Ishikawa (cell line): ENCODE data around the gene TEP1.

Experiments
- CEBPB ChIP-seq: IDR thresholded peaks from 2 replicates; pipeline ENCODE4 v1.6.1; 2012
- CREB1 ChIP-seq: IDR thresholded peaks from 2 replicates; pipeline ENCODE4 v1.6.1; 2012; ENCODE audit warnings: low read depth
- EGR1 ChIP-seq: IDR thresholded peaks from 2 replicates; pipeline ENCODE4 v1.6.1; 2012
- EP300 ChIP-seq: IDR thresholded peaks from 2 replicates; pipeline ENCODE4 v1.6.1; 2012; ENCODE audit warnings: borderline replicate concordance
- FOXM1 ChIP-seq: IDR thresholded peaks from 2 replicates; pipeline ENCODE4 v1.6.1; 2012; ENCODE audit warnings: low read depth, borderline replicate concordance
- NFIC ChIP-seq: IDR thresholded peaks from 2 replicates; pipeline ENCODE4 v1.6.1; 2012
- RAD21 ChIP-seq: IDR thresholded peaks from 2 replicates; pipeline ENCODE4 v1.6.1; 2012; ENCODE audit warnings: low read depth
- TAF1 ChIP-seq: IDR thresholded peaks from 2 replicates; pipeline ENCODE4 v1.6.1; 2012; ENCODE audit warnings: low read depth, mild to moderate bottlenecking
- TCF12 ChIP-seq: IDR thresholded peaks from 2 replicates; pipeline ENCODE4 v1.6.1; 2012; ENCODE audit warnings: low read depth
- TEAD4 ChIP-seq: IDR thresholded peaks from 2 replicates; pipeline ENCODE4 v1.6.1; 2012
- YY1 ChIP-seq: IDR thresholded peaks from 2 replicates; pipeline ENCODE4 v1.6.1; 2012; ENCODE audit warnings: low read depth
- ZBTB7A ChIP-seq: IDR thresholded peaks from 2 replicates; pipeline ENCODE4 v1.6.1; 2012; ENCODE audit warnings: low read depth
- TF ChIP-seq, protein P1 (sequence below): IDR thresholded peaks from 2 replicates; pipeline ENCODE4 v1.6.1; 2012
- TF ChIP-seq, protein P2 (sequence below): IDR thresholded peaks from 2 replicates; pipeline ENCODE4 v1.6.1; 2012
- TF ChIP-seq, protein P3 (sequence below): IDR thresholded peaks from 2 replicates; pipeline ENCODE4 v1.6.1; 2012; ENCODE audit warnings: low read depth, mild to moderate bottlenecking

TEP1 gene

DNA sequence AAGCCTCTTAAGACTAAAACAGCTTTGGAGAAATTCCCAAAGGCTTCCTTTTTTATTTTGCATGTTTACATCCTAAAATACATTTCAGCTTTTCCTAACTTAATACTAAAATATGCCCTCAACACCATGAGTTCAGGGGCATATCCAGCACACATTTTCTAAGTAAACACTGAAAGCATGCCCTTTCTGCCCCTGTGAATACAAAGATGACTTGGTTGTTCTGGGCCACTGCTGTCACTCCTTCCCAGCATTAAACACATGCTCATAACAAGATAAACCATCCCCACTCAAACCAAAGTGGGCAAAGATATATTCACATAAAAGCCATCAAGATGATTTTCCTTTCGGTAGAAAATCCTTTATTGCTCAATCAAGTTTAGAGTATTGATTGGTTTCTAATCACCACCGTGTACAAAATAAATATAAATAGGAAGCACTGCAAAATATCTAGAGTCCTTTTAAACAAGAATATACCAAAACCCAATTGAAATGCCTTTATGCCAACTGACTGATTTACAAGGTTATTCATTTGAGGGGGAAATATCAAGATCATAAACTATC is 82.2 kb downstream of the TEP1 start:
- TF ChIP-seq NFIC, result no peak
- no peak for TF ChIP-seq EGR1
- TF ChIP-seq TAF1, result no peak
- TF ChIP-seq FOXM1, result no peak
- TF ChIP-seq, protein P1, sequence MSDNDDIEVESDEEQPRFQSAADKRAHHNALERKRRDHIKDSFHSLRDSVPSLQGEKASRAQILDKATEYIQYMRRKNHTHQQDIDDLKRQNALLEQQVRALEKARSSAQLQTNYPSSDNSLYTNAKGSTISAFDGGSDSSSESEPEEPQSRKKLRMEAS, result no peak
- TF ChIP-seq ZBTB7A, result no peak
- TF ChIP-seq TEAD4, result no peak
- TF ChIP-seq CREB1, result no peak
- TF ChIP-seq CEBPB, result no peak
- no peak for TF ChIP-seq EP300
- TF ChIP-seq RAD21, result no peak

DNA sequence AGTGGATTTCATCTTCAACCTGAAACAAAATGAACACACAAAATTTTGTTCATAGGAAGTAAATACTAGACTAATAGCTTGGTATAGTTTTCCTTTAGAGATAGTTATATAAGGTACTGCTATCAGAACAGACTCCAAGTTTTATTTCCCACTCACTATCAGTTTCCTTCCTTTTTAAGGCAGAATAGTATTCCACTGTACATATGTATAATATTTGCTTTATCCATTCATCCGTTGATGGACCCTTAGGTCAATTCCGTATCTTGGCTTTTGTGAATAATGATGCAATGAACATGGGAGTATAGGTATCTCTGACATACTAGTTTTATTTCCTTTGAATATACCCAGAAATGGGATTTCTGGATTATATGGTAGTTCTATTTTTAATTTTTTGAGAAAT is 83.9 kb downstream of the TEP1 start:
- TF ChIP-seq CEBPB, result no peak

DNA sequence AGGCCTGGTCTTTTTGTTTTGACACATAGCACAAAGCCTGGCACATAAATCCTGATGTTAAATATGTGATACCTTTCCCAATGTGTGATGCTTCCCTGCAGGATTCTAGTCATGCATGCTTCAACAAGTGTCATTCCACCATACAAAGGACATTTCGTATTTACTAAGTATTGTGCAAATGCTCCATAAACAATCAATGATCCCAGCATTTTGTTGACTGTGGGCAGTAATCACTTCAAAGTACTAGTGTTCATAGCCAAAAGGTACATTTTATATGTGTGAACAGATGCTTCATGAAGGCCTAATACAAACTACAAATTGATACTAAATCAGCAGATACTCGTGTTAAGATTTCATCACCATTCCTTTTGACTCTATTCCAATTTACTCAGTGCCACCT is 84.6 kb downstream of the TEP1 start:
- TF ChIP-seq YY1 (no peak), NFIC (no peak), RAD21 (no peak), TAF1 (no peak)
- TF ChIP-seq, protein P1, result no peak
- TF ChIP-seq, protein P2, sequence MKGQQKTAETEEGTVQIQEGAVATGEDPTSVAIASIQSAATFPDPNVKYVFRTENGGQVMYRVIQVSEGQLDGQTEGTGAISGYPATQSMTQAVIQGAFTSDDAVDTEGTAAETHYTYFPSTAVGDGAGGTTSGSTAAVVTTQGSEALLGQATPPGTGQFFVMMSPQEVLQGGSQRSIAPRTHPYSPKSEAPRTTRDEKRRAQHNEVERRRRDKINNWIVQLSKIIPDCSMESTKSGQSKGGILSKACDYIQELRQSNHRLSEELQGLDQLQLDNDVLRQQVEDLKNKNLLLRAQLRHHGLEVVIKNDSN, result no peak

DNA sequence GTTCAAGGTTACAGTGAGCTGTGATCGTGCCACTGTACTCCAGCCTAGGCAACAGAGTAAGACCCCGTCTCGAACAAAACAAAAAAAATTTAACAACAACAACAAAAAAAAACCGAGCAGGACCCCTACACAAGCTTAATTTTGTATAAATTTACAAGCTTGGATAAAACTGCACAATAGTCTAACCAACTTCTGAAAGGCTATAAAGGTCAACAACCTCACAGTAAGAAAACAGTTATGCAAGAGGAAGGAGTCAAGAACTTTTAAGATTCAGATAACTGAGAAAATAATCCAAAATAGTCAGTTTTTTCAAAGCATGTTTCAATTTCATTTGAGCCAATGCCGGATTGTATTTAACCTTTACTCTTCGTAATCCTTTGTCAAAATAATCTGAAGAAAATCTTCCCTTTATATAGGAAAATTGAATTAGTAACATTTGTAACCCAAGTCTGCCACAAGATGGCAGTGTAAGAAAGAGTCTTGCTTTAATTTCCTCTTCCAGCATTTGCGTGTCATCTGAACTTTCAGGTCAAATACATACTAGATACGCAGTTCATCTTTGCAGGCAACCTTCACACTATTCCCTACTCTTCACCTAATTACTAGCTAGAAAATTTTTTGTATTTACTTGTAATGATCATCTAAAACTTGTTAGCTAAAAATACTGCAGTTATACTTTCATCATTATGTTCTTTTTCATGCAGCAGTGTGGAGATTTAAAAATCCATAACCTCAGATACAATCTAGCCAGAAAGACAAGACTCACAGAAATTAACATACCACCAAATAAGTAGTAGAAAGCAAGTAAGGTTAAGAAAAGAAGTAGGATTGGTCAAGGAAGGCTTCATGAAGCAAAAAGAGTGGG is 86.1 kb downstream of the TEP1 start:
- TF ChIP-seq NFIC, result no peak
- TF ChIP-seq CEBPB, result no peak
- TF ChIP-seq RAD21, result peak; percentile 70
- TF ChIP-seq YY1, result no peak

DNA sequence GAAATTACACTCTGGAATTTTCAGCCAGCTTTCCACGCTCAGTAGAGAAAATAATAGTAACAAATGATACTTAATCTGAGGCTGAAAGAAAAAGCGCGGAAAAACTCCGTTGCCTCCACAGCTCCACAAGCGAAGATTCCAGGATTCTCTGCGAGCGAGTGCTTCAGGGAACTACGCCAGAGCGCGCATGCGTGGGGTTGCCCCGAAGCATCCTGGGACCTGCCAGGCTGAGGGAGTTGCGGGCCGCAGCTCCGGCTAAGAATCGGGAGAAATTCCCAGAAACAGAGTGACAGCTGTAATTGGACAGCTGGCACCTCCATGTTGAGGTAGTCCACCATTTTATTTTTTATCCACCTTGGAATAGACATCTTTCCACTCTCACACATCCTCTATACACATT is 95.6 kb downstream of the TEP1 start:
- TF ChIP-seq ZBTB7A (no peak), CREB1 (no peak), EGR1 (no peak), TCF12 (no peak), FOXM1 (no peak), NFIC (no peak), CEBPB (no peak), EP300 (no peak), RAD21 (no peak), TEAD4 (no peak), YY1 (no peak), TAF1 (no peak)
- TF ChIP-seq, protein P1, result no peak
- TF ChIP-seq, protein P3, sequence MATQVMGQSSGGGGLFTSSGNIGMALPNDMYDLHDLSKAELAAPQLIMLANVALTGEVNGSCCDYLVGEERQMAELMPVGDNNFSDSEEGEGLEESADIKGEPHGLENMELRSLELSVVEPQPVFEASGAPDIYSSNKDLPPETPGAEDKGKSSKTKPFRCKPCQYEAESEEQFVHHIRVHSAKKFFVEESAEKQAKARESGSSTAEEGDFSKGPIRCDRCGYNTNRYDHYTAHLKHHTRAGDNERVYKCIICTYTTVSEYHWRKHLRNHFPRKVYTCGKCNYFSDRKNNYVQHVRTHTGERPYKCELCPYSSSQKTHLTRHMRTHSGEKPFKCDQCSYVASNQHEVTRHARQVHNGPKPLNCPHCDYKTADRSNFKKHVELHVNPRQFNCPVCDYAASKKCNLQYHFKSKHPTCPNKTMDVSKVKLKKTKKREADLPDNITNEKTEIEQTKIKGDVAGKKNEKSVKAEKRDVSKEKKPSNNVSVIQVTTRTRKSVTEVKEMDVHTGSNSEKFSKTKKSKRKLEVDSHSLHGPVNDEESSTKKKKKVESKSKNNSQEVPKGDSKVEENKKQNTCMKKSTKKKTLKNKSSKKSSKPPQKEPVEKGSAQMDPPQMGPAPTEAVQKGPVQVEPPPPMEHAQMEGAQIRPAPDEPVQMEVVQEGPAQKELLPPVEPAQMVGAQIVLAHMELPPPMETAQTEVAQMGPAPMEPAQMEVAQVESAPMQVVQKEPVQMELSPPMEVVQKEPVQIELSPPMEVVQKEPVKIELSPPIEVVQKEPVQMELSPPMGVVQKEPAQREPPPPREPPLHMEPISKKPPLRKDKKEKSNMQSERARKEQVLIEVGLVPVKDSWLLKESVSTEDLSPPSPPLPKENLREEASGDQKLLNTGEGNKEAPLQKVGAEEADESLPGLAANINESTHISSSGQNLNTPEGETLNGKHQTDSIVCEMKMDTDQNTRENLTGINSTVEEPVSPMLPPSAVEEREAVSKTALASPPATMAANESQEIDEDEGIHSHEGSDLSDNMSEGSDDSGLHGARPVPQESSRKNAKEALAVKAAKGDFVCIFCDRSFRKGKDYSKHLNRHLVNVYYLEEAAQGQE, result no peak
- TF ChIP-seq, protein P2, result no peak
